ENCODE measurements around the gene PLA2G2C.
A peak's percentile ranks its signal among the peaks of the same experiment; 100 is the strongest.

The PLA2G2C gene

GRCh38 chr1:20207546-20207945 lies 21.2 kb upstream of the PLA2G2C start:
- DNase-seq, result no peak

- DNase-seq, result no peak
Measured at GRCh38 chr1:20202166-20202565, 15.8 kb upstream of the PLA2G2C start.

GRCh38 chr1:20200966-20201365 lies 14.6 kb upstream of the PLA2G2C start:
- DNase-seq, result no peak

- DNase-seq, result no peak
Measured at GRCh38 chr1:20199840-20200239, 13.5 kb upstream of the PLA2G2C start.

- DNase-seq, result no peak
Measured at GRCh38 chr1:20199403-20199802, 13.1 kb upstream of the PLA2G2C start.

- no peak for DNase-seq
Measured at GRCh38 chr1:20198918-20199317, 12.6 kb upstream of the PLA2G2C start.

GRCh38 chr1:20198296-20198695 lies 12.0 kb upstream of the PLA2G2C start:
- no peak for DNase-seq

GRCh38 chr1:20197329-20197791 lies 11.0 kb upstream of the PLA2G2C start:
- no peak for DNase-seq

GRCh38 chr1:20195462-20195780 lies 9.1 kb upstream of the PLA2G2C start:
- DNase-seq, result no peak

GRCh38 chr1:20194757-20195461 lies 8.6 kb upstream of the PLA2G2C start:
- peak; percentile 72 for DNase-seq

- no peak for DNase-seq
Measured at GRCh38 chr1:20194224-20194623, 7.9 kb upstream of the PLA2G2C start.

- DNase-seq, result no peak
Measured at GRCh38 chr1:20192871-20193411, 6.6 kb upstream of the PLA2G2C start.

GRCh38 chr1:20192364-20192763 lies 6.0 kb upstream of the PLA2G2C start:
- DNase-seq, result no peak

- no peak for DNase-seq
Measured at GRCh38 chr1:20191266-20191825, 5.0 kb upstream of the PLA2G2C start.

GRCh38 chr1:20190256-20191160 lies 4.2 kb upstream of the PLA2G2C start:
- no peak for DNase-seq

- DNase-seq, result no peak
Measured at GRCh38 chr1:20189664-20190063, 3.3 kb upstream of the PLA2G2C start.

GRCh38 chr1:20188455-20188817 lies 2.1 kb upstream of the PLA2G2C start:
- no peak for DNase-seq

GRCh38 chr1:20187813-20188454 lies 1.6 kb upstream of the PLA2G2C start:
- DNase-seq, result no peak

GRCh38 chr1:20187103-20187812 lies 940 bp upstream of the PLA2G2C start:
- DNase-seq, result no peak

GRCh38 chr1:20184997-20185833 lies 1.1 kb downstream of the PLA2G2C start:
- peak; percentile 43 to 47 for DNase-seq

GRCh38 chr1:20184481-20184900 lies 1.8 kb downstream of the PLA2G2C start:
- DNase-seq, result no peak

All from stimulated activated CD4-positive, alpha-beta T cell treated with anti-CD3 and anti-CD28 coated beads, Interleukin-2, amount 100 ng/mL, for 48 hours (primary cell).